Stimulated activated CD8-positive, alpha-beta memory T cell treated with anti-CD3 and anti-CD28 coated beads, Interleukin-12 subunit alpha, Interleukin-12 subunit beta, amount 100 ng/mL, for 24 hours (primary cell): ENCODE measurements around the gene BDKRB2.
"Not testable (repeated sequence)": the region's sequence is repeated elsewhere in the genome, so short reads cannot be mapped to it uniquely, and the experiment has no call there.

ENCODE experiments used
- DNase-seq: peaks from one replicate; pipeline ENCODE4 v3.0.0-alpha.2; 2020; ENCODE audit errors: extremely low read depth

BDKRB2 gene

GRCh38 chr14:96224480-96225096 lies 19.9 kb downstream of the BDKRB2 start:
- no peak for DNase-seq

- DNase-seq = no peak
Measured at GRCh38 chr14:96225213-96225612, 20.6 kb downstream of the BDKRB2 start.

- no peak for DNase-seq
Measured at GRCh38 chr14:96225745-96226151, 21.1 kb downstream of the BDKRB2 start.

GRCh38 chr14:96227428-96227827 lies 22.8 kb downstream of the BDKRB2 start:
- DNase-seq = no peak

- DNase-seq = no peak
Measured at GRCh38 chr14:96229315-96229714, 24.7 kb downstream of the BDKRB2 start.

- DNase-seq = no peak
Measured at GRCh38 chr14:96231056-96231455, 26.4 kb downstream of the BDKRB2 start.

GRCh38 chr14:96231526-96232130 lies 27.0 kb downstream of the BDKRB2 start:
- DNase-seq = no peak

- DNase-seq = no peak
Measured at GRCh38 chr14:96232506-96232905, 27.9 kb downstream of the BDKRB2 start.

- no peak for DNase-seq
Measured at GRCh38 chr14:96233661-96234060, 29.0 kb downstream of the BDKRB2 start.

GRCh38 chr14:96235426-96235825 lies 30.8 kb downstream of the BDKRB2 start:
- DNase-seq = no peak

- DNase-seq = no peak
Measured at GRCh38 chr14:96237641-96238040, 33.0 kb downstream of the BDKRB2 start.

- DNase-seq = no peak
Measured at GRCh38 chr14:96238676-96239265, 34.1 kb downstream of the BDKRB2 start.

GRCh38 chr14:96239711-96240141 lies 35.1 kb downstream of the BDKRB2 start:
- no peak for DNase-seq

GRCh38 chr14:96240641-96241040 lies 36.0 kb downstream of the BDKRB2 start:
- DNase-seq = no peak

- no peak for DNase-seq
Measured at GRCh38 chr14:96242126-96242525, 37.5 kb downstream of the BDKRB2 start.

GRCh38 chr14:96243785-96244184 lies 39.1 kb downstream of the BDKRB2 start:
- no peak for DNase-seq

- DNase-seq = not testable (repeated sequence)
Measured at GRCh38 chr14:96245074-96245473, 40.4 kb downstream of the BDKRB2 start.

- no peak for DNase-seq
Measured at GRCh38 chr14:96245710-96246538, 41.3 kb downstream of the BDKRB2 start.

- no peak for DNase-seq
Measured at GRCh38 chr14:96246539-96246847, 41.9 kb downstream of the BDKRB2 start.

GRCh38 chr14:96247031-96247430 lies 42.4 kb downstream of the BDKRB2 start:
- no peak for DNase-seq

- no peak for DNase-seq
Measured at GRCh38 chr14:96249029-96249428, 44.4 kb downstream of the BDKRB2 start.

GRCh38 chr14:96250485-96250884 lies 45.8 kb downstream of the BDKRB2 start:
- DNase-seq = no peak
